Gastrocnemius medialis (tissue), 4 donors: Measurements from ENCODE around the gene AKAP6.

Experiments
- POLR2A ChIP-seq, 2 donors: fragments of 450-650 bp; IDR thresholded peaks; one replicate each; pipeline ENCODE4 v1.6.1; 2017; ENCODE audit warnings: antibody characterized with exemption in 2 of 2, mild to moderate bottlenecking in 2 of 2, moderate library complexity in 2 of 2
- TF ChIP-seq, protein P1 (sequence below), 5 experiments: fragments of 450-650 bp in 3 of 5; fragments of 200-600 bp in 2 of 5; sonication (generic) in 2 of 5; IDR thresholded peaks in 4 of 5; conservative IDR thresholded peaks in 1 of 5; 1 replicate in 4 of 5; 2 replicates in 1 of 5; pipeline ENCODE4 v1.5.1; 2016 to 2019; ENCODE audit warnings: antibody characterized with exemption in 5 of 5, mild to moderate bottlenecking in 3 of 5, moderate library complexity in 3 of 5

DNA sequence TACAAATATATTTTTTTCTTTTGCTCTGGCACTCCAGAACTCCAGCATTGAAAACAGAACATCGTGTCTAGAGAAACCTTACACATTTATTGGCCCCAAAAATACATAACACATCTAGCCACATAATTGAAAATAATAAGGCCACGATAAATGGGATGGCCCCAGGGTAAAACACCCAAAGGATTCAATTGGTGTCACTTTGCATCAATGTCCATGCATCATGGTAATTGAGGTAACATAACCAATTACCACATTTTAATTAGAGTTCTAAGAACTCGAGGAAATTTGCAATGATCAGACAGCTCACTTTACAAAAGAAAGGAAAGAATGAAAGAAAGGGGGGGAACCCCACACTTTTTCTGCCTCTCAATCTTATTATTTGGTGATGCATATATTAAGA lies 457.8 kb downstream of the AKAP6 start:
- TF ChIP-seq, protein P1, sequence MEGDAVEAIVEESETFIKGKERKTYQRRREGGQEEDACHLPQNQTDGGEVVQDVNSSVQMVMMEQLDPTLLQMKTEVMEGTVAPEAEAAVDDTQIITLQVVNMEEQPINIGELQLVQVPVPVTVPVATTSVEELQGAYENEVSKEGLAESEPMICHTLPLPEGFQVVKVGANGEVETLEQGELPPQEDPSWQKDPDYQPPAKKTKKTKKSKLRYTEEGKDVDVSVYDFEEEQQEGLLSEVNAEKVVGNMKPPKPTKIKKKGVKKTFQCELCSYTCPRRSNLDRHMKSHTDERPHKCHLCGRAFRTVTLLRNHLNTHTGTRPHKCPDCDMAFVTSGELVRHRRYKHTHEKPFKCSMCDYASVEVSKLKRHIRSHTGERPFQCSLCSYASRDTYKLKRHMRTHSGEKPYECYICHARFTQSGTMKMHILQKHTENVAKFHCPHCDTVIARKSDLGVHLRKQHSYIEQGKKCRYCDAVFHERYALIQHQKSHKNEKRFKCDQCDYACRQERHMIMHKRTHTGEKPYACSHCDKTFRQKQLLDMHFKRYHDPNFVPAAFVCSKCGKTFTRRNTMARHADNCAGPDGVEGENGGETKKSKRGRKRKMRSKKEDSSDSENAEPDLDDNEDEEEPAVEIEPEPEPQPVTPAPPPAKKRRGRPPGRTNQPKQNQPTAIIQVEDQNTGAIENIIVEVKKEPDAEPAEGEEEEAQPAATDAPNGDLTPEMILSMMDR (IDR thresholded peaks at IDR 0.05 in 4 of 5, conservative IDR thresholded peaks at IDR 0.05 in 1 of 5) = no peak
- TF ChIP-seq POLR2A (IDR thresholded peaks at IDR 0.05) = no peak
